ENCODE results near the gene DCAF6.

GRCh38 chr1:167983797-167984420 is 47.4 kb downstream of the DCAF6 start:
- TF ChIP-seq, protein P1, sequence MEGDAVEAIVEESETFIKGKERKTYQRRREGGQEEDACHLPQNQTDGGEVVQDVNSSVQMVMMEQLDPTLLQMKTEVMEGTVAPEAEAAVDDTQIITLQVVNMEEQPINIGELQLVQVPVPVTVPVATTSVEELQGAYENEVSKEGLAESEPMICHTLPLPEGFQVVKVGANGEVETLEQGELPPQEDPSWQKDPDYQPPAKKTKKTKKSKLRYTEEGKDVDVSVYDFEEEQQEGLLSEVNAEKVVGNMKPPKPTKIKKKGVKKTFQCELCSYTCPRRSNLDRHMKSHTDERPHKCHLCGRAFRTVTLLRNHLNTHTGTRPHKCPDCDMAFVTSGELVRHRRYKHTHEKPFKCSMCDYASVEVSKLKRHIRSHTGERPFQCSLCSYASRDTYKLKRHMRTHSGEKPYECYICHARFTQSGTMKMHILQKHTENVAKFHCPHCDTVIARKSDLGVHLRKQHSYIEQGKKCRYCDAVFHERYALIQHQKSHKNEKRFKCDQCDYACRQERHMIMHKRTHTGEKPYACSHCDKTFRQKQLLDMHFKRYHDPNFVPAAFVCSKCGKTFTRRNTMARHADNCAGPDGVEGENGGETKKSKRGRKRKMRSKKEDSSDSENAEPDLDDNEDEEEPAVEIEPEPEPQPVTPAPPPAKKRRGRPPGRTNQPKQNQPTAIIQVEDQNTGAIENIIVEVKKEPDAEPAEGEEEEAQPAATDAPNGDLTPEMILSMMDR (IDR thresholded peaks at IDR 0.05) = no peak
- no peak for TF ChIP-seq EZH2 (IDR thresholded peaks at IDR 0.05)
- no peak for TF ChIP-seq EZH2phosphoT487 (IDR thresholded peaks at IDR 0.05)
